Activated naive CD8-positive, alpha-beta T cell treated with anti-CD3 and anti-CD28 coated beads, Interleukin-2, amount 10 ng/mL, durations not matched to agents 7 days and 5 days (primary cell): Measurements from ENCODE around the gene ERC1. TPM values are rescaled to one million over a fixed set of nuclear protein-coding genes. Genes with fewer than 3 reads are reported as not detected.

Experiments
- ATAC-seq: fragments of 150-1000 bp; cut with Tn5 transposase; one replicate; pipeline ENCODE4 v1.10.0; 2021; ENCODE audit warnings: low read depth, moderate library complexity
- POLR2A ChIA-PET: fragments of 350-600 bp; sonication (Branson Sonifier 250); formaldehyde crosslinking; loops from one replicate; lab custom pipeline; 2021; ENCODE audit warnings: antibody characterized with exemption; lab: Charles Lee
- DNase-seq: peaks from one replicate; pipeline ENCODE4 v3.0.0; 2021
- H3K27ac Mint-ChIP-seq: one replicate; pipeline ENCODE4 v1.8.0; 2022; ENCODE audit warnings: mild to moderate bottlenecking, mixed read lengths
- H3K27me3 Mint-ChIP-seq: one replicate; pipeline ENCODE4 v1.8.0; 2022; ENCODE audit warnings: mild to moderate bottlenecking, moderate library complexity, mixed read lengths
- H3K36me3 Mint-ChIP-seq: one replicate; pipeline ENCODE4 v1.8.0; 2021; ENCODE audit warnings: mild to moderate bottlenecking, mixed read lengths
- H3K4me1 Mint-ChIP-seq: one replicate; pipeline ENCODE4 v1.8.0; 2021; ENCODE audit warnings: mixed read lengths
- H3K4me3 Mint-ChIP-seq: one replicate; pipeline ENCODE4 v1.8.0; 2022; ENCODE audit warnings: mild to moderate bottlenecking, moderate library complexity, mixed read lengths
- H3K9me3 Mint-ChIP-seq: one replicate; pipeline ENCODE4 v1.8.0; 2021; ENCODE audit warnings: mixed read lengths
- total RNA-seq, 2 experiments: library from RNA; stranded (reverse); gene quantifications; one replicate each; pipeline ENCODE4 v1.2.3, GENCODE V29; 2021

The ERC1 gene
- total RNA-seq, 2 experiments from 2014 or later: 24.0 to 30.3 TPM

GRCh38 chr12:1444142-1444516 is 453.1 kb downstream of the ERC1 start:
- no peak overlapping the region for H3K4me3 Mint-ChIP-seq
- ATAC-seq (no peak), DNase-seq (no peak)
- no peaks in the 10 kb centered on the region for H3K36me3 Mint-ChIP-seq
- no peaks in the 10 kb centered on the region for H3K9me3 Mint-ChIP-seq
- H3K27ac Mint-ChIP-seq: no peak overlapping the region
- no peaks in the 10 kb centered on the region for H3K4me1 Mint-ChIP-seq
- no peaks in the 10 kb centered on the region for H3K27me3 Mint-ChIP-seq
- POLR2A ChIA-PET: no interaction called here

- no peaks in the 10 kb centered on the region for H3K9me3 Mint-ChIP-seq
- ATAC-seq (no peak), DNase-seq (no peak)
- H3K4me1 Mint-ChIP-seq: no peaks in the 10 kb centered on the region
- no peaks in the 10 kb centered on the region for H3K27me3 Mint-ChIP-seq
- H3K4me3 Mint-ChIP-seq: no peak overlapping the region
- H3K36me3 Mint-ChIP-seq: peaks cover 2% of the 10 kb centered on the region
- no peak overlapping the region for H3K27ac Mint-ChIP-seq
- POLR2A ChIA-PET: no interaction called here
Measured at GRCh38 chr12:1445807-1446206, 454.8 kb downstream of the ERC1 start.

GRCh38 chr12:1448336-1448735 is 457.3 kb downstream of the ERC1 start:
- peaks cover 8% of the 10 kb centered on the region for H3K4me1 Mint-ChIP-seq
- no peak for ATAC-seq
- no peaks in the 10 kb centered on the region for H3K9me3 Mint-ChIP-seq
- no peak for DNase-seq
- POLR2A ChIA-PET: no interaction called here
- H3K36me3 Mint-ChIP-seq: peaks cover 4% of the 10 kb centered on the region
- no peaks in the 10 kb centered on the region for H3K27me3 Mint-ChIP-seq
- H3K4me3 Mint-ChIP-seq: no peak overlapping the region
- H3K27ac Mint-ChIP-seq: no peak overlapping the region

GRCh38 chr12:1453810-1454209 is 462.8 kb downstream of the ERC1 start:
- H3K27me3 Mint-ChIP-seq: no peaks in the 10 kb centered on the region
- H3K4me1 Mint-ChIP-seq: peaks cover 8% of the 10 kb centered on the region
- ATAC-seq (no peak), DNase-seq (no peak)
- POLR2A ChIA-PET: no interaction called here
- no peak overlapping the region for H3K4me3 Mint-ChIP-seq
- no peaks in the 10 kb centered on the region for H3K9me3 Mint-ChIP-seq
- peaks cover 6% of the 10 kb centered on the region for H3K36me3 Mint-ChIP-seq
- H3K27ac Mint-ChIP-seq: no peak overlapping the region

GRCh38 chr12:1456885-1457284 is 465.9 kb downstream of the ERC1 start:
- no peak overlapping the region for H3K27ac Mint-ChIP-seq
- no peak overlapping the region for H3K4me3 Mint-ChIP-seq
- no peaks in the 10 kb centered on the region for H3K27me3 Mint-ChIP-seq
- POLR2A ChIA-PET: no interaction called here
- peaks cover 5% of the 10 kb centered on the region for H3K4me1 Mint-ChIP-seq
- H3K36me3 Mint-ChIP-seq: peaks cover 5% of the 10 kb centered on the region
- ATAC-seq (no peak), DNase-seq (no peak)
- peaks cover 3% of the 10 kb centered on the region for H3K9me3 Mint-ChIP-seq

- Mint-ChIP-seq H3K9me3 (peaks cover 3% of the 10 kb centered on the region), H3K4me1 (no peaks in the 10 kb centered on the region), H3K4me3 (no peak overlapping the region), H3K36me3 (peaks cover 3% of the 10 kb centered on the region), H3K27ac (no peak overlapping the region), H3K27me3 (no peaks in the 10 kb centered on the region)
- DNase-seq: no peak
- POLR2A ChIA-PET: no interaction called here
- no peak for ATAC-seq
Measured at GRCh38 chr12:1457901-1458300, 466.9 kb downstream of the ERC1 start.

GRCh38 chr12:1459339-1459738 is 468.3 kb downstream of the ERC1 start:
- H3K4me1 Mint-ChIP-seq: no peaks in the 10 kb centered on the region
- H3K27me3 Mint-ChIP-seq: no peaks in the 10 kb centered on the region
- no peak overlapping the region for H3K27ac Mint-ChIP-seq
- no peak overlapping the region for H3K4me3 Mint-ChIP-seq
- DNase-seq: no peak
- ATAC-seq: no peak
- H3K9me3 Mint-ChIP-seq: peaks cover 3% of the 10 kb centered on the region
- H3K36me3 Mint-ChIP-seq: peaks cover 3% of the 10 kb centered on the region
- POLR2A ChIA-PET: no interaction called here

- POLR2A ChIA-PET: no interaction called here
- ATAC-seq: no peak
- Mint-ChIP-seq H3K4me3 (no peak overlapping the region), H3K36me3 (peaks cover 1% of the 10 kb centered on the region), H3K27ac (no peak overlapping the region), H3K9me3 (peaks cover 3% of the 10 kb centered on the region), H3K27me3 (peaks cover 2% of the 10 kb centered on the region), H3K4me1 (no peaks in the 10 kb centered on the region)
- no peak for DNase-seq
Measured at GRCh38 chr12:1463073-1463905, 472.3 kb downstream of the ERC1 start.

GRCh38 chr12:1464925-1465324 is 473.9 kb downstream of the ERC1 start:
- no peak for DNase-seq
- peaks cover 2% of the 10 kb centered on the region for H3K27me3 Mint-ChIP-seq
- POLR2A ChIA-PET: no interaction called here
- no peak overlapping the region for H3K4me3 Mint-ChIP-seq
- H3K9me3 Mint-ChIP-seq: peaks cover 3% of the 10 kb centered on the region
- H3K27ac Mint-ChIP-seq: no peak overlapping the region
- ATAC-seq: no peak
- H3K36me3 Mint-ChIP-seq: peaks cover 1% of the 10 kb centered on the region
- no peaks in the 10 kb centered on the region for H3K4me1 Mint-ChIP-seq

GRCh38 chr12:1465990-1466389 is 475.0 kb downstream of the ERC1 start:
- POLR2A ChIA-PET: no interaction called here
- H3K9me3 Mint-ChIP-seq: no peaks in the 10 kb centered on the region
- DNase-seq: no peak
- H3K36me3 Mint-ChIP-seq: peaks cover 1% of the 10 kb centered on the region
- no peak for ATAC-seq
- no peak overlapping the region for H3K27ac Mint-ChIP-seq
- peaks cover 2% of the 10 kb centered on the region for H3K27me3 Mint-ChIP-seq
- H3K4me1 Mint-ChIP-seq: no peaks in the 10 kb centered on the region
- H3K4me3 Mint-ChIP-seq: no peak overlapping the region

GRCh38 chr12:1466481-1467154 is 475.6 kb downstream of the ERC1 start:
- H3K9me3 Mint-ChIP-seq: no peaks in the 10 kb centered on the region
- H3K4me1 Mint-ChIP-seq: no peaks in the 10 kb centered on the region
- peaks cover 2% of the 10 kb centered on the region for H3K27me3 Mint-ChIP-seq
- DNase-seq (no peak), ATAC-seq (no peak)
- no peak overlapping the region for H3K27ac Mint-ChIP-seq
- no peak overlapping the region for H3K4me3 Mint-ChIP-seq
- POLR2A ChIA-PET: no interaction called here
- peaks cover 1% of the 10 kb centered on the region for H3K36me3 Mint-ChIP-seq

GRCh38 chr12:1467710-1468109 is 476.7 kb downstream of the ERC1 start:
- POLR2A ChIA-PET: no interaction called here
- DNase-seq (no peak), ATAC-seq (no peak)
- Mint-ChIP-seq H3K27me3 (peaks cover 2% of the 10 kb centered on the region), H3K36me3 (no peaks in the 10 kb centered on the region), H3K4me1 (no peaks in the 10 kb centered on the region), H3K4me3 (no peak overlapping the region), H3K9me3 (no peaks in the 10 kb centered on the region), H3K27ac (no peak overlapping the region)

- H3K27ac Mint-ChIP-seq: no peak overlapping the region
- H3K4me3 Mint-ChIP-seq: no peak overlapping the region
- POLR2A ChIA-PET: no interaction called here
- H3K27me3 Mint-ChIP-seq: peaks cover 2% of the 10 kb centered on the region
- DNase-seq (no peak), ATAC-seq (no peak)
- H3K4me1 Mint-ChIP-seq: no peaks in the 10 kb centered on the region
- H3K36me3 Mint-ChIP-seq: no peaks in the 10 kb centered on the region
- no peaks in the 10 kb centered on the region for H3K9me3 Mint-ChIP-seq
Measured at GRCh38 chr12:1469070-1469469, 478.0 kb downstream of the ERC1 start.

GRCh38 chr12:1470051-1470450 is 479.0 kb downstream of the ERC1 start:
- no peaks in the 10 kb centered on the region for H3K9me3 Mint-ChIP-seq
- no peak for DNase-seq
- H3K27me3 Mint-ChIP-seq: no peaks in the 10 kb centered on the region
- no peak overlapping the region for H3K27ac Mint-ChIP-seq
- POLR2A ChIA-PET: no interaction called here
- no peak overlapping the region for H3K4me3 Mint-ChIP-seq
- H3K36me3 Mint-ChIP-seq: no peaks in the 10 kb centered on the region
- no peak for ATAC-seq
- no peaks in the 10 kb centered on the region for H3K4me1 Mint-ChIP-seq
